Smooth muscle cell (in vitro differentiated cells): ENCODE results near the gene EID2B. TPM values are rescaled to one million over a fixed set of nuclear protein-coding genes. Genes with fewer than 3 reads are reported as not detected.

Source experiments
- DNase-seq: peaks from one replicate; lab custom pipeline; 2025; ENCODE audit not compliant: unreplicated experiment; lab: John Stamatoyannopoulos, UW
- H2AFZ ChIP-seq: fragments of 200-600 bp; sonication (generic); 2 replicates; pipeline ENCODE4 v1.6.0; 2016; ENCODE audit warnings: antibody characterized with exemption, low read depth, mild to moderate bottlenecking
- H3F3A ChIP-seq: fragments of 200-600 bp; sonication (generic); 2 replicates; pipeline ENCODE4 v1.6.0; 2017; ENCODE audit warnings: antibody characterized with exemption, low read depth
- H3K27ac ChIP-seq: fragments of 200-600 bp; sonication (generic); 2 replicates; pipeline ENCODE4 v1.5.1; 2016; ENCODE audit warnings: low read depth, mild to moderate bottlenecking
- H3K27me3 ChIP-seq: fragments of 200-600 bp; sonication (generic); 2 replicates; pipeline ENCODE4 v1.6.1; 2016; ENCODE audit warnings: low read depth, mild to moderate bottlenecking
- H3K36me3 ChIP-seq: fragments of 200-600 bp; sonication (generic); 2 replicates; pipeline ENCODE4 v1.5.1; 2016; ENCODE audit warnings: low read depth
- H3K4me1 ChIP-seq: fragments of 200-600 bp; sonication (generic); 2 replicates; pipeline ENCODE4 v1.5.1; 2016; ENCODE audit warnings: low read depth
- H3K4me2 ChIP-seq: fragments of 200-600 bp; sonication (generic); 2 replicates; pipeline ENCODE4 v1.6.0; 2016; ENCODE audit warnings: mild to moderate bottlenecking
- H3K4me3 ChIP-seq: fragments of 200-600 bp; sonication (generic); 2 replicates; pipeline ENCODE4 v1.5.1; 2016; ENCODE audit warnings: mild to moderate bottlenecking
- H3K79me2 ChIP-seq: fragments of 200-600 bp; sonication (generic); 2 replicates; pipeline ENCODE4 v1.6.0; 2016; ENCODE audit warnings: low read depth, mild to moderate bottlenecking
- H3K9ac ChIP-seq: fragments of 200-600 bp; sonication (generic); 2 replicates; pipeline ENCODE4 v1.6.0; 2016; ENCODE audit warnings: low read depth
- H3K9me3 ChIP-seq: fragments of 200-600 bp; sonication (generic); replicated peaks from 2 replicates; pipeline ENCODE4 v1.5.1; 2016; ENCODE audit warnings: low read depth
- H4K20me1 ChIP-seq: fragments of 200-600 bp; sonication (generic); 2 replicates; pipeline ENCODE4 v1.6.0; 2016; ENCODE audit warnings: low read depth
- CTCF ChIP-seq: fragments of 200-600 bp; sonication (generic); IDR thresholded peaks from 2 replicates; pipeline ENCODE4 v1.5.1; 2017; ENCODE audit warnings: borderline replicate concordance, mild to moderate bottlenecking, antibody characterized with exemption; ENCODE audit not compliant: insufficient read depth, poor library complexity, severe bottlenecking
- WGBS: methylation state at CpG from one replicate; pipeline ENCODE4 v1.1.7; 2016; ENCODE audit warnings: low lambda C conversion rate; 5-methylcytosine and 5-hydroxymethylcytosine counted together
- polyA plus RNA-seq: library from polyadenylated mRNA; unstranded; fragments of >200 nt; fragmentation: Nextera tagmentation; extraction: Ambion mirVana; gene quantifications from 2 replicates; pipeline ENCODE4 v1.2.1, GENCODE V29; 2016
- total RNA-seq: library from RNA; depleted of rRNA; stranded (reverse); fragments of >200 nt; gene quantifications from 2 replicates; pipeline ENCODE4 v1.2.3, GENCODE V29; 2014

EID2B gene
- total and polyA plus RNA-seq, 2 experiments from 2014 or later: 1.9 to 2.7 TPM

GRCh38 chr19:39481676-39482075, 51.0 kb downstream of the EID2B start:
- Histone ChIP-seq H3K4me1 (peaks cover 14% of the 10 kb centered on the region), H3K79me2 (peaks cover 18% of the 10 kb centered on the region), H4K20me1 (no peaks in the 10 kb centered on the region), H3K27ac (peak overlapping the region; percentile 79), H3K27me3 (no peaks in the 10 kb centered on the region), H3K4me2 (peak overlapping the region; percentile 94), H3K9ac (peak overlapping the region; percentile 96), H3K9me3 (no peaks in the 10 kb centered on the region), H3K36me3 (no peaks in the 10 kb centered on the region), H3F3A (peaks cover 4% of the 10 kb centered on the region), H2AFZ (no peak overlapping the region), H3K4me3 (peak overlapping the region; percentile 81)
- no peak for DNase-seq
- no peak for TF ChIP-seq CTCF
- 87% methylated on average over 11 of the region's 11 CpGs for WGBS

- peak overlapping the region; percentile 96 for H3K9ac ChIP-seq
- no peak for TF ChIP-seq CTCF
- H3K4me3 ChIP-seq: peak overlapping the region; percentile 81
- WGBS: 5% methylated on average over 11 of the region's 12 CpGs
- H3K27ac ChIP-seq: peak overlapping the region; percentile 79
- peaks cover 18% of the 10 kb centered on the region for H3K79me2 ChIP-seq
- peaks cover 14% of the 10 kb centered on the region for H3K4me1 ChIP-seq
- peak overlapping the region; percentile 69 for H2AFZ ChIP-seq
- H3K4me2 ChIP-seq: peak overlapping the region; percentile 94
- no peaks in the 10 kb centered on the region for H3K9me3 ChIP-seq
- peaks cover 4% of the 10 kb centered on the region for H3F3A ChIP-seq
- H3K27me3 ChIP-seq: no peaks in the 10 kb centered on the region
- DNase-seq: no peak
- H4K20me1 ChIP-seq: no peaks in the 10 kb centered on the region
- no peaks in the 10 kb centered on the region for H3K36me3 ChIP-seq
Observed at GRCh38 chr19:39481229-39481545, 51.5 kb downstream of the EID2B start.

Other genes with a start within 250 kb of the EID2B start
- not detected in 2 replicates for gene IFNL1, start 236.4 kb downstream of the EID2B start, total RNA-seq
- not detected in 2 replicates for gene IFNL1, start 236.4 kb downstream of the EID2B start, polyA plus RNA-seq
- 0.36 and 0.76 TPM in 2 replicates for gene LRFN1, start 212.0 kb downstream of the EID2B start, total RNA-seq
- 2.1 and 3.2 TPM in 2 replicates for gene LRFN1, start 212.0 kb downstream of the EID2B start, polyA plus RNA-seq
- gene GMFG, start 196.8 kb downstream of the EID2B start, total RNA-seq: not detected in 2 replicates
- 0.37 TPM in 1 of 2 replicates, not detected in the other for gene GMFG, start 196.8 kb downstream of the EID2B start, polyA plus RNA-seq
- 37.1 and 58.3 TPM in 2 replicates for gene SAMD4B, start 190.4 kb downstream of the EID2B start, total RNA-seq
- gene SAMD4B, start 190.4 kb downstream of the EID2B start, polyA plus RNA-seq: 61.8 and 81.9 TPM in 2 replicates
- 27.8 and 29.8 TPM in 2 replicates for gene PAF1, start 141.7 kb downstream of the EID2B start, total RNA-seq
- gene PAF1, start 141.7 kb downstream of the EID2B start, polyA plus RNA-seq: 35.8 and 42.7 TPM in 2 replicates
- gene MED29, start 141.5 kb downstream of the EID2B start, total RNA-seq: 23.0 and 23.8 TPM in 2 replicates
- gene MED29, start 141.5 kb downstream of the EID2B start, polyA plus RNA-seq: 36.3 and 37.7 TPM in 2 replicates
- 31.5 and 44.7 TPM in 2 replicates for gene ZFP36, start 126.0 kb downstream of the EID2B start, total RNA-seq
- 281 and 303 TPM in 2 replicates for gene ZFP36, start 126.0 kb downstream of the EID2B start, polyA plus RNA-seq
- 16.3 and 42.2 TPM in 2 replicates for gene PLEKHG2, start 120.2 kb downstream of the EID2B start, total RNA-seq
- 33.0 and 51.9 TPM in 2 replicates for gene PLEKHG2, start 120.2 kb downstream of the EID2B start, polyA plus RNA-seq
- 82.2 and 97.1 TPM in 2 replicates for gene RPS16, start 96.9 kb downstream of the EID2B start, total RNA-seq
- 539 and 567 TPM in 2 replicates for gene RPS16, start 96.9 kb downstream of the EID2B start, polyA plus RNA-seq
- 41.0 and 44.9 TPM in 2 replicates for gene SUPT5H, start 87.3 kb downstream of the EID2B start, total RNA-seq
- 134 and 139 TPM in 2 replicates for gene SUPT5H, start 87.3 kb downstream of the EID2B start, polyA plus RNA-seq
- gene TIMM50, start 52.0 kb downstream of the EID2B start, total RNA-seq: 58.4 and 66.1 TPM in 2 replicates
- gene TIMM50, start 52.0 kb downstream of the EID2B start, polyA plus RNA-seq: 107 and 108 TPM in 2 replicates
- gene DLL3, start 33.9 kb downstream of the EID2B start, total RNA-seq: 0.54 and 9.3 TPM in 2 replicates
- gene DLL3, start 33.9 kb downstream of the EID2B start, polyA plus RNA-seq: 0.80 and 1.6 TPM in 2 replicates
- not detected in 2 replicates for gene SELENOV, start 17.7 kb downstream of the EID2B start, total RNA-seq
- not detected in 2 replicates for gene SELENOV, start 17.7 kb downstream of the EID2B start, polyA plus RNA-seq
- gene EID2, start 7.3 kb upstream of the EID2B start, total RNA-seq: 11.9 and 15.9 TPM in 2 replicates
- gene EID2, start 7.3 kb upstream of the EID2B start, polyA plus RNA-seq: 22.5 and 24.2 TPM in 2 replicates
- gene LGALS13, start 69.7 kb upstream of the EID2B start, total RNA-seq: not detected in 2 replicates
- gene LGALS13, start 69.7 kb upstream of the EID2B start, polyA plus RNA-seq: not detected in 2 replicates
- not detected in 2 replicates for gene LGALS16, start 123.1 kb upstream of the EID2B start, total RNA-seq
- not detected in 2 replicates for gene LGALS16, start 123.1 kb upstream of the EID2B start, polyA plus RNA-seq
- not detected in 2 replicates for gene LGALS14, start 171.6 kb upstream of the EID2B start, total RNA-seq
- gene LGALS14, start 171.6 kb upstream of the EID2B start, polyA plus RNA-seq: not detected in 2 replicates
- not detected in 2 replicates for gene CLC, start 205.2 kb upstream of the EID2B start, total RNA-seq
- not detected in 2 replicates for gene CLC, start 205.2 kb upstream of the EID2B start, polyA plus RNA-seq
- gene LEUTX, start 246.0 kb upstream of the EID2B start, total RNA-seq: not detected in 2 replicates
- not detected in 2 replicates for gene LEUTX, start 246.0 kb upstream of the EID2B start, polyA plus RNA-seq